Measurements from ENCODE around the gene WDR64.
"Not testable (repeated sequence)": the region's sequence is repeated elsewhere in the genome, so short reads cannot be mapped to it uniquely, and the experiment has no call there.

WDR64 gene

GRCh38 chr1:241819340-241819866 lies 167.3 kb downstream of the WDR64 start:
- H3K4me3 ChIP-seq (ENCODE audit: low read depth, low read length) = no peak overlapping the region
- no peaks in the 10 kb centered on the region for H3K79me2 ChIP-seq (ENCODE audit: control insufficient read depth, insufficient read depth, low read length, unreplicated experiment)
- no peak overlapping the region for H3K27ac ChIP-seq (ENCODE audit: low read depth, low read length)
- H3K4me1 ChIP-seq (ENCODE audit: control insufficient read depth, insufficient read depth, low read length, unreplicated experiment) = peaks cover 13% of the 10 kb centered on the region
- H2AFZ ChIP-seq (ENCODE audit: low read length, unreplicated experiment) = no peak overlapping the region
- no peaks in the 10 kb centered on the region for H3K27me3 ChIP-seq (ENCODE audit: insufficient read depth, low read length)
- no peaks in the 10 kb centered on the region for H3K36me3 ChIP-seq (ENCODE audit: insufficient read depth, low read length)

GRCh38 chr1:241821363-241821762 lies 169.3 kb downstream of the WDR64 start:
- H3K27ac ChIP-seq (ENCODE audit: low read depth, low read length) = no peak overlapping the region
- H3K36me3 ChIP-seq (ENCODE audit: insufficient read depth, low read length) = no peaks in the 10 kb centered on the region
- peaks cover 18% of the 10 kb centered on the region for H3K4me1 ChIP-seq (ENCODE audit: control insufficient read depth, insufficient read depth, low read length, unreplicated experiment)
- no peaks in the 10 kb centered on the region for H3K79me2 ChIP-seq (ENCODE audit: control insufficient read depth, insufficient read depth, low read length, unreplicated experiment)
- no peak overlapping the region for H2AFZ ChIP-seq (ENCODE audit: low read length, unreplicated experiment)
- no peak overlapping the region for H3K4me3 ChIP-seq (ENCODE audit: low read depth, low read length)
- no peaks in the 10 kb centered on the region for H3K27me3 ChIP-seq (ENCODE audit: insufficient read depth, low read length)

- Histone ChIP-seq H3K36me3 (ENCODE audit: insufficient read depth, low read length) (no peaks in the 10 kb centered on the region), H3K4me1 (ENCODE audit: control insufficient read depth, insufficient read depth, low read length, unreplicated experiment) (peaks cover 6% of the 10 kb centered on the region), H3K27ac (ENCODE audit: low read depth, low read length) (no peak overlapping the region), H3K79me2 (ENCODE audit: control insufficient read depth, insufficient read depth, low read length, unreplicated experiment) (no peaks in the 10 kb centered on the region), H2AFZ (ENCODE audit: low read length, unreplicated experiment) (no peak overlapping the region), H3K27me3 (ENCODE audit: insufficient read depth, low read length) (no peaks in the 10 kb centered on the region), H3K4me3 (ENCODE audit: low read depth, low read length) (no peak overlapping the region)
These were observed 170.8 kb downstream of the WDR64 start for GRCh38 chr1:241822846-241823245.

- H2AFZ ChIP-seq (ENCODE audit: low read length, unreplicated experiment) = no peak overlapping the region
- no peaks in the 10 kb centered on the region for H3K36me3 ChIP-seq (ENCODE audit: insufficient read depth, low read length)
- no peak overlapping the region for H3K27ac ChIP-seq (ENCODE audit: low read depth, low read length)
- H3K27me3 ChIP-seq (ENCODE audit: insufficient read depth, low read length) = no peaks in the 10 kb centered on the region
- peaks cover 14% of the 10 kb centered on the region for H3K4me1 ChIP-seq (ENCODE audit: control insufficient read depth, insufficient read depth, low read length, unreplicated experiment)
- H3K4me3 ChIP-seq (ENCODE audit: low read depth, low read length) = no peak overlapping the region
- no peaks in the 10 kb centered on the region for H3K79me2 ChIP-seq (ENCODE audit: control insufficient read depth, insufficient read depth, low read length, unreplicated experiment)
These were observed 171.8 kb downstream of the WDR64 start for GRCh38 chr1:241823925-241824324.

GRCh38 chr1:241825581-241825980 lies 173.5 kb downstream of the WDR64 start:
- Histone ChIP-seq H3K36me3 (ENCODE audit: insufficient read depth, low read length) (no peaks in the 10 kb centered on the region), H3K27ac (ENCODE audit: low read depth, low read length) (no peak overlapping the region), H2AFZ (ENCODE audit: low read length, unreplicated experiment) (peak overlapping the region; percentile 83), H3K4me3 (ENCODE audit: low read depth, low read length) (peak overlapping the region; percentile 54; the same call in 1 of the 2 replicates), H3K4me1 (ENCODE audit: control insufficient read depth, insufficient read depth, low read length, unreplicated experiment) (peaks cover 15% of the 10 kb centered on the region), H3K79me2 (ENCODE audit: control insufficient read depth, insufficient read depth, low read length, unreplicated experiment) (no peaks in the 10 kb centered on the region), H3K27me3 (ENCODE audit: insufficient read depth, low read length) (no peaks in the 10 kb centered on the region)

- not testable (repeated sequence) for H3K36me3 ChIP-seq (ENCODE audit: insufficient read depth, low read length); H3K4me3 ChIP-seq (ENCODE audit: low read depth, low read length); H3K27me3 ChIP-seq (ENCODE audit: insufficient read depth, low read length); H3K79me2 ChIP-seq (ENCODE audit: control insufficient read depth, insufficient read depth, low read length, unreplicated experiment); H3K27ac ChIP-seq (ENCODE audit: low read depth, low read length); H2AFZ ChIP-seq (ENCODE audit: low read length, unreplicated experiment)
- H3K4me1 ChIP-seq (ENCODE audit: control insufficient read depth, insufficient read depth, low read length, unreplicated experiment) = peaks cover 15% of the 10 kb centered on the region
These were observed 174.5 kb downstream of the WDR64 start for GRCh38 chr1:241826613-241827012.

- Histone ChIP-seq H3K79me2 (ENCODE audit: control insufficient read depth, insufficient read depth, low read length, unreplicated experiment) (no peaks in the 10 kb centered on the region), H3K27ac (ENCODE audit: low read depth, low read length) (no peak overlapping the region)
These were observed 175.2 kb downstream of the WDR64 start for GRCh38 chr1:241827264-241827663.

GRCh38 chr1:241828463-241829021 lies 176.5 kb downstream of the WDR64 start:
- Histone ChIP-seq H3K27ac (ENCODE audit: low read depth, low read length) (no peak overlapping the region), H3K36me3 (ENCODE audit: insufficient read depth, low read length) (no peaks in the 10 kb centered on the region), H3K27me3 (ENCODE audit: insufficient read depth, low read length) (no peaks in the 10 kb centered on the region), H3K4me3 (ENCODE audit: low read depth, low read length) (no peak overlapping the region), H3K4me1 (ENCODE audit: control insufficient read depth, insufficient read depth, low read length, unreplicated experiment) (peaks cover 15% of the 10 kb centered on the region), H3K79me2 (ENCODE audit: control insufficient read depth, insufficient read depth, low read length, unreplicated experiment) (no peaks in the 10 kb centered on the region), H2AFZ (ENCODE audit: low read length, unreplicated experiment) (peak overlapping the region; percentile 3)

More at GRCh38 chr1:241827264-241827663, 175.2 kb downstream of the WDR64 start:
- Histone ChIP-seq H2AFZ (ENCODE audit: low read length, unreplicated experiment) (no peak overlapping the region), H3K4me1 (ENCODE audit: control insufficient read depth, insufficient read depth, low read length, unreplicated experiment) (peaks cover 15% of the 10 kb centered on the region), H3K4me3 (ENCODE audit: low read depth, low read length) (no peak overlapping the region), H3K27me3 (ENCODE audit: insufficient read depth, low read length) (no peaks in the 10 kb centered on the region), H3K36me3 (ENCODE audit: insufficient read depth, low read length) (no peaks in the 10 kb centered on the region)

GRCh38 chr1:241829468-241829867 lies 177.4 kb downstream of the WDR64 start:
- Histone ChIP-seq H3K27ac (ENCODE audit: low read depth, low read length) (no peak overlapping the region), H3K4me1 (ENCODE audit: control insufficient read depth, insufficient read depth, low read length, unreplicated experiment) (peaks cover 15% of the 10 kb centered on the region), H3K36me3 (ENCODE audit: insufficient read depth, low read length) (no peaks in the 10 kb centered on the region), H3K4me3 (ENCODE audit: low read depth, low read length) (no peak overlapping the region), H2AFZ (ENCODE audit: low read length, unreplicated experiment) (no peak overlapping the region), H3K79me2 (ENCODE audit: control insufficient read depth, insufficient read depth, low read length, unreplicated experiment) (no peaks in the 10 kb centered on the region), H3K27me3 (ENCODE audit: insufficient read depth, low read length) (no peaks in the 10 kb centered on the region)

GRCh38 chr1:241834733-241835377 lies 182.8 kb downstream of the WDR64 start:
- Histone ChIP-seq H3K79me2 (ENCODE audit: control insufficient read depth, insufficient read depth, low read length, unreplicated experiment) (no peaks in the 10 kb centered on the region), H3K4me3 (ENCODE audit: low read depth, low read length) (no peak overlapping the region), H3K36me3 (ENCODE audit: insufficient read depth, low read length) (no peaks in the 10 kb centered on the region), H2AFZ (ENCODE audit: low read length, unreplicated experiment) (peak overlapping the region; percentile 1), H3K27me3 (ENCODE audit: insufficient read depth, low read length) (no peaks in the 10 kb centered on the region), H3K27ac (ENCODE audit: low read depth, low read length) (no peak overlapping the region), H3K4me1 (ENCODE audit: control insufficient read depth, insufficient read depth, low read length, unreplicated experiment) (peaks cover 14% of the 10 kb centered on the region)

- Histone ChIP-seq H3K79me2 (ENCODE audit: control insufficient read depth, insufficient read depth, low read length, unreplicated experiment) (no peaks in the 10 kb centered on the region), H3K27me3 (ENCODE audit: insufficient read depth, low read length) (no peaks in the 10 kb centered on the region), H3K4me1 (ENCODE audit: control insufficient read depth, insufficient read depth, low read length, unreplicated experiment) (peaks cover 14% of the 10 kb centered on the region), H3K27ac (ENCODE audit: low read depth, low read length) (no peak overlapping the region), H3K4me3 (ENCODE audit: low read depth, low read length) (no peak overlapping the region), H2AFZ (ENCODE audit: low read length, unreplicated experiment) (no peak overlapping the region), H3K36me3 (ENCODE audit: insufficient read depth, low read length) (no peaks in the 10 kb centered on the region)
These were observed 184.9 kb downstream of the WDR64 start for GRCh38 chr1:241836941-241837340.
